Neural crest cell (in vitro differentiated cells): ENCODE measurements around the gene MAP3K2. TPM values are rescaled to one million over a fixed set of nuclear protein-coding genes. Genes with fewer than 3 reads are reported as not detected.

Experiments
- DNase-seq: peaks from one replicate; pipeline ENCODE4 v3.0.0; 2021; ENCODE audit warnings: low read depth, mixed read lengths, low spot score
- H3K27ac Mint-ChIP-seq: one replicate; pipeline ENCODE4 v1.8.0; 2021; ENCODE audit warnings: mild to moderate bottlenecking, mixed read lengths; ENCODE audit not compliant: unreplicated experiment
- H3K27me3 Mint-ChIP-seq: 2 replicates; pipeline ENCODE4 v1.8.0; 2021; ENCODE audit warnings: low read depth, mild to moderate bottlenecking, mixed read lengths
- H3K36me3 Mint-ChIP-seq: 2 replicates; pipeline ENCODE4 v1.8.0; 2021; ENCODE audit warnings: low read depth, mild to moderate bottlenecking, mixed read lengths
- H3K4me1 Mint-ChIP-seq: 2 replicates; pipeline ENCODE4 v1.8.0; 2021; ENCODE audit warnings: mixed read lengths
- H3K4me3 Mint-ChIP-seq: one replicate; pipeline ENCODE4 v1.8.0; 2021; ENCODE audit warnings: mild to moderate bottlenecking, mixed read lengths
- H3K9me3 Mint-ChIP-seq: 2 replicates; pipeline ENCODE4 v1.8.0; 2021; ENCODE audit warnings: mixed read lengths
- microRNA-seq: library from miRNA; unstranded; fragments of <30 nt; microRNA quantifications from one replicate; pipeline ENCODE4, GENCODE V29; 2020
- total RNA-seq: library from RNA; stranded (reverse); gene quantifications from 2 replicates; pipeline ENCODE4 v1.2.1, GENCODE V29; 2021
- TF ChIP-seq, protein P1 (sequence below): fragments of 200-600 bp; sonication (generic); conservative IDR thresholded peaks from 2 replicates; pipeline ENCODE4 v1.5.0; 2021; ENCODE audit warnings: antibody characterized with exemption, mild to moderate bottlenecking

Gene MAP3K2
- total RNA-seq, 1 donor from 2014 or later, result 35.1 TPM

DNA sequence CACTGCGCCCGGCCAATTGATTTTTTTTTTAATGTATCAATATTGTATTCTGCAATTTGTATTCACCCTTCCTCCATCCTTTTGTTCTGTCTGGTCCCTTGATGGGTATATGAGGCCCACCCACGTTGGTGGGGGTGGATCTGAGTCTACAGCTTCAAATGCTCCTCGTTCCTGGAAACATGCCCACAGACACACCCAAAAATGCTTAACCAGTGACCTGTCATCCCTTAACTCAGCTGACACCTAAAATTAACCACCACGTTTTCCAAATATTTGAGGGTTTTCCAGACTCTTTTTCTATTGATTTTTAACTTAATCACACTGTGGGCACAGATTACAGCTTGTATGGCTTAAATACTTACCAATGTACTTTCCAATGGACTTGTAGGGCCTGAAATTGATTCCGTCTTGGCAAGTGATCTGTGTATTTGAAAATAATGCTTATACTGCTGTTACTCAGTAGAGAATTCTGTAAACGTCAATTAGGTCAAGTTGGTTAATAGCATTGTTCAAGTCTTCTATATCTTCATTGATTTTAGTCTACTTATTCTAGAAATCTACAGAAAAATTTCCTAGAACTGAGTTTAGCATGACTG is 133.3 kb downstream of the MAP3K2 start:
- Mint-ChIP-seq H3K36me3 (peaks cover 32% of the 10 kb centered on the region), H3K4me1 (peaks cover 36% of the 10 kb centered on the region), H3K27me3 (no peaks in the 10 kb centered on the region), H3K27ac (no peak overlapping the region), H3K9me3 (no peaks in the 10 kb centered on the region), H3K4me3 (no peak overlapping the region)
- TF ChIP-seq, protein P1, sequence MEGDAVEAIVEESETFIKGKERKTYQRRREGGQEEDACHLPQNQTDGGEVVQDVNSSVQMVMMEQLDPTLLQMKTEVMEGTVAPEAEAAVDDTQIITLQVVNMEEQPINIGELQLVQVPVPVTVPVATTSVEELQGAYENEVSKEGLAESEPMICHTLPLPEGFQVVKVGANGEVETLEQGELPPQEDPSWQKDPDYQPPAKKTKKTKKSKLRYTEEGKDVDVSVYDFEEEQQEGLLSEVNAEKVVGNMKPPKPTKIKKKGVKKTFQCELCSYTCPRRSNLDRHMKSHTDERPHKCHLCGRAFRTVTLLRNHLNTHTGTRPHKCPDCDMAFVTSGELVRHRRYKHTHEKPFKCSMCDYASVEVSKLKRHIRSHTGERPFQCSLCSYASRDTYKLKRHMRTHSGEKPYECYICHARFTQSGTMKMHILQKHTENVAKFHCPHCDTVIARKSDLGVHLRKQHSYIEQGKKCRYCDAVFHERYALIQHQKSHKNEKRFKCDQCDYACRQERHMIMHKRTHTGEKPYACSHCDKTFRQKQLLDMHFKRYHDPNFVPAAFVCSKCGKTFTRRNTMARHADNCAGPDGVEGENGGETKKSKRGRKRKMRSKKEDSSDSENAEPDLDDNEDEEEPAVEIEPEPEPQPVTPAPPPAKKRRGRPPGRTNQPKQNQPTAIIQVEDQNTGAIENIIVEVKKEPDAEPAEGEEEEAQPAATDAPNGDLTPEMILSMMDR, result no peak
- no peak for DNase-seq

Small RNAs within 50 kb of the gene (microRNA-seq; reads per million reads assigned to microRNA genes)
- gene MIR4783, result 3.6 reads per million

Other genes starting within 250 kb of the MAP3K2 start
- 10.1 and 10.2 TPM in 2 replicates for gene CYP27C1, start 167.7 kb downstream of the MAP3K2 start, total RNA-seq
- 63.6 and 67.4 TPM in 2 replicates for gene ERCC3, start 93.8 kb downstream of the MAP3K2 start, total RNA-seq
- gene PROC, start 30.5 kb upstream of the MAP3K2 start, total RNA-seq, result not detected in 2 replicates
- gene IWS1, start 138.5 kb upstream of the MAP3K2 start, total RNA-seq, result 59.4 and 63.0 TPM in 2 replicates
- gene MYO7B, start 147.7 kb upstream of the MAP3K2 start, total RNA-seq, result 0.28 TPM in 1 of 2 replicates, not detected in the other